Psoas muscle (tissue), 8 donors: Measurements from ENCODE around the gene S100A8. TPM values are rescaled to one million over a fixed set of nuclear protein-coding genes. Genes with fewer than 3 reads are reported as not detected.

Experiments used
- ATAC-seq, 4 donors: fragments of 200-7000 bp; cut with Tn5 transposase; one replicate each; pipeline ENCODE4 v1.9.1; 2020; ENCODE audit warnings: moderate library complexity in 3 of 4, mild to moderate bottlenecking in 2 of 4
- DNase-seq, 2 donors: peaks; one replicate each; pipeline ENCODE4 v3.0.0-alpha.2; 2020
- H3K27ac ChIP-seq: fragments of 200-600 bp; one replicate; pipeline ENCODE4 v1.8.0; 2022
- H3K27me3 ChIP-seq, 3 donors: fragments of 200-600 bp in 1 of 3; one replicate each; pipeline versions ENCODE4 v1.6.1 to v1.8.0; 2013 to 2022; ENCODE audit warnings: low read length in 2 of 3, mild to moderate bottlenecking in 2 of 3, moderate library complexity in 1 of 3; ENCODE audit not compliant: insufficient read depth in 3 of 3
- H3K36me3 ChIP-seq, 2 donors: fragments of 200-600 bp in 1 of 2; one replicate each; pipeline versions ENCODE4 v1.6.1 to v1.8.0; 2013 to 2022; ENCODE audit warnings: low read depth in 1 of 2, mild to moderate bottlenecking in 1 of 2, moderate library complexity in 1 of 2; ENCODE audit not compliant: insufficient read depth in 1 of 2
- H3K4me1 ChIP-seq: fragments of 200-600 bp; one replicate; pipeline ENCODE4 v1.8.0; 2022
- H3K4me3 ChIP-seq: fragments of 200-600 bp; one replicate; pipeline ENCODE4 v1.8.0; 2022; ENCODE audit warnings: mild to moderate bottlenecking
- H3K9me3 ChIP-seq: fragments of 200-600 bp; one replicate; pipeline ENCODE4 v1.8.0; 2022
- WGBS, 3 donors: extraction: QIAGEN DNeasy Blood & Tissue Kit; methylation state at CpG; one replicate each; pipeline versions ENCODE4 v1.1.6 to v1.1.7; 2013; 5-methylcytosine and 5-hydroxymethylcytosine counted together
- intact Hi-C, 2 donors: fragments of 100-400 bp; cut with DNase I; formaldehyde crosslinking; loops; one replicate each; pipeline versions ENCODE4 v1.11.0 to v1.14.2; 2022
- polyA plus RNA-seq, 3 donors: library from polyadenylated mRNA; stranded (reverse); fragments of 200-250 nt; gene quantifications; one replicate each; pipeline ENCODE4 v1.2.3, GENCODE V29; 2013
- total RNA-seq, 4 donors: library from RNA; stranded (reverse); fragmentation: NEBNext Ultra II Directional in 2 of 4; extraction: Animal tissue kit (Norgen Biotek cat#: 25700) in 2 of 4; gene quantifications; one replicate each; pipeline versions ENCODE4 v1.2.1 to v1.2.4, GENCODE V29; 2021 to 2023
- TF ChIP-seq, protein P1 (sequence below): fragments of 200-600 bp; IDR thresholded peaks from one replicate; pipeline ENCODE4 v1.8.0; 2022; ENCODE audit warnings: antibody characterized with exemption
- donor health status: healthy with polysubstance abuse.
- donor health status: DM: no; HTN: no; CAD: no; lungs with moderate emphysema.
- donor health status: Bipolar disorder and iron deficiency.
- donor health status: healthy.
- donor health status: DM: yes; HTN: yes; CAD: no.
- donor health status: DM: no; HTN: no; CAD: no.
- donor health status: DM: no; HTN: no; CAD: no.
- donor health status: DM: yes; HTN: yes; CAD: no.

The S100A8 gene
- total and polyA plus RNA-seq, 7 donors = 16.8 to 57.0 (median 30.6) TPM

DNA sequence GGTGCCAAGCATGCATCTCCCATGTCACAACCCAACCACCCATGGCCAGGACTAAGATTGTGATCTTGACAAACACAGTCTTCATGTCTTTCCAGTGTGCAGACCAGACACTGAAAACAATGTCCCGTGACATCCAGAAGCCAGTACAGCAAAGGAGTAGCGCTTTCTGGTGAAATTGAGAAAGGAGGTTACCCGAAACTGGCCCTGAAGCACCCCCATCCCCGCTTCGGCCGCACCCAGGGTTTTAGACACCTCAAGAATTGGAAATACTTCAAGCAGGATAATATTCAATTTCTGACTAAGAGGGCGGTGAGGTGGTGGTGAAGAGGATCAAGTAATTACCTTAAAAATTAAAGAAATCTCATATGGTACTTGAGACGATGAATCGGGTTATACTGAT, 10.6 kb upstream of the S100A8 start:
- peaks cover 0 to 6% (median 0%) of the 10 kb centered on the region in 3 donors for H3K27me3 ChIP-seq
- H3K4me3 ChIP-seq = no peak overlapping the region
- ATAC-seq = no peak
- no peaks in the 10 kb centered on the region for H3K4me1 ChIP-seq
- TF ChIP-seq, protein P1, sequence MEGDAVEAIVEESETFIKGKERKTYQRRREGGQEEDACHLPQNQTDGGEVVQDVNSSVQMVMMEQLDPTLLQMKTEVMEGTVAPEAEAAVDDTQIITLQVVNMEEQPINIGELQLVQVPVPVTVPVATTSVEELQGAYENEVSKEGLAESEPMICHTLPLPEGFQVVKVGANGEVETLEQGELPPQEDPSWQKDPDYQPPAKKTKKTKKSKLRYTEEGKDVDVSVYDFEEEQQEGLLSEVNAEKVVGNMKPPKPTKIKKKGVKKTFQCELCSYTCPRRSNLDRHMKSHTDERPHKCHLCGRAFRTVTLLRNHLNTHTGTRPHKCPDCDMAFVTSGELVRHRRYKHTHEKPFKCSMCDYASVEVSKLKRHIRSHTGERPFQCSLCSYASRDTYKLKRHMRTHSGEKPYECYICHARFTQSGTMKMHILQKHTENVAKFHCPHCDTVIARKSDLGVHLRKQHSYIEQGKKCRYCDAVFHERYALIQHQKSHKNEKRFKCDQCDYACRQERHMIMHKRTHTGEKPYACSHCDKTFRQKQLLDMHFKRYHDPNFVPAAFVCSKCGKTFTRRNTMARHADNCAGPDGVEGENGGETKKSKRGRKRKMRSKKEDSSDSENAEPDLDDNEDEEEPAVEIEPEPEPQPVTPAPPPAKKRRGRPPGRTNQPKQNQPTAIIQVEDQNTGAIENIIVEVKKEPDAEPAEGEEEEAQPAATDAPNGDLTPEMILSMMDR = no peak
- intact Hi-C loops = no loop called here
- 83 to 87% (median 86%) methylated on average over 9 of the region's 9 CpGs for WGBS, 3 donors
- no peaks in the 10 kb centered on the region for H3K9me3 ChIP-seq
- no peak overlapping the region for H3K27ac ChIP-seq
- DNase-seq = no peak
- no peaks in the 10 kb centered on the region for H3K36me3 ChIP-seq

DNA sequence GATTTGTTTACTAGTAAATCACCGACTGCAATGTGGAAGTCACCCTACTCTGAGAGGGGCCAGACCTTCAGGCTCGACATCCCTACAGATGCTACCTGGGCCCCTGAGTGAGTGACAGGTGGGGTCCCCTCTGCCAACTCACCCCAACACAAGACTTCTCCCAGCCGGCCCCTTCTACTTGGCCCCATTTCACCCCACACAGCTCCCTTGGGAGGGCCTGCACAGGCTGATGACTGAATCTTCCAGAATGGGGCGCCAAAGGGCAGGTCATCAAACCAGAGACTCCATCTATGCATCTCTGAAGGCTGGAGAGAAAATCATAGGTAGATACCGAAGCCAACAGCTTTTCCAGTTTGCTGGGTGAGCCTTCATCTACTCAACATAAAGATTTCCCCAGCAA, 9.4 kb upstream of the S100A8 start:
- H3K27ac ChIP-seq = no peak overlapping the region
- TF ChIP-seq, protein P1 = no peak
- no peak for DNase-seq
- no peak overlapping the region for H3K4me3 ChIP-seq
- no peaks in the 10 kb centered on the region for H3K4me1 ChIP-seq
- peaks cover 0 to 6% (median 0%) of the 10 kb centered on the region in 3 donors for H3K27me3 ChIP-seq
- H3K36me3 ChIP-seq = no peaks in the 10 kb centered on the region
- no peaks in the 10 kb centered on the region for H3K9me3 ChIP-seq
- intact Hi-C loops = no loop called here
- WGBS, 3 donors = 54 to 61% (median 55%) methylated on average over 5 of the region's 5 CpGs
- no peak for ATAC-seq

DNA sequence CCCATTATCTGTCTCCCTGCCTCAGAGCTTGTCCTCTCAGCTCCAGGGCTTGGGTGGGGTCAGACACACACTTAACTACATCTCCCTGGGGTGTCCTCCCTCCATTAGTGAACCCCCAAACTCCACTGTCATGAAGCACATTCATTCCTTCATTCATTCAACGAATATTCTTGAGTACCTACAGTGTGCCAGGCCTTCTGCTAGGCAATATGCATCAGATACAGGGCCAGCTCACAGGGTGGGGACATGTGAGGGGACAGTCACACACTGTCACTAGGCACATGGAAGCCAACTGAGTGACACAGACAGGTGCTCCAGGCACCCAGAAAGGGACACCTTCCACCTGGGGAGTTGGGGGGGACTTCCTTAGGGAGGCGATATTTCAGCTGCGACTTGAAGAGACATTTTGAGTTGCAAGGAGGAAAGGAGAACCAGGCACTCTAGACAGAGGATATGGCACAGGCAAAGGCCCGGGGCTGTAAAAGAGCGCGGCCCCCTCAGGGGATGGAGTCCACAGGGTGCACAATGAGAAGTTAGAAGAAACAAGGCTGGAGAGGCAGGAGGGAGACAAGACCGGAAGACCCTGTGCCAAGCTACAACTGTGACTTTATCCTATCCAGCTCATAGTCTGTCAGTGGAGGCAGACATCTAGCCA, 8.7 kb upstream of the S100A8 start:
- Histone ChIP-seq H3K27ac (no peak overlapping the region), H3K4me3 (no peak overlapping the region), H3K36me3 (no peaks in the 10 kb centered on the region), H3K27me3 (peaks cover 0 to 6% (median 0%) of the 10 kb centered on the region in 3 donors), H3K9me3 (no peaks in the 10 kb centered on the region), H3K4me1 (no peaks in the 10 kb centered on the region)
- DNase-seq = no peak
- ATAC-seq = no peak
- intact Hi-C loops = loop anchor here in 1 of 2 donors (5.0 kb wide), 1 partner anchor 47 kb away; no protein-coding TSS in a partner anchor
- TF ChIP-seq, protein P1 = no peak
- WGBS, 3 donors = 79 to 86% (median 83%) methylated on average over 7 of the region's 7 CpGs

DNA sequence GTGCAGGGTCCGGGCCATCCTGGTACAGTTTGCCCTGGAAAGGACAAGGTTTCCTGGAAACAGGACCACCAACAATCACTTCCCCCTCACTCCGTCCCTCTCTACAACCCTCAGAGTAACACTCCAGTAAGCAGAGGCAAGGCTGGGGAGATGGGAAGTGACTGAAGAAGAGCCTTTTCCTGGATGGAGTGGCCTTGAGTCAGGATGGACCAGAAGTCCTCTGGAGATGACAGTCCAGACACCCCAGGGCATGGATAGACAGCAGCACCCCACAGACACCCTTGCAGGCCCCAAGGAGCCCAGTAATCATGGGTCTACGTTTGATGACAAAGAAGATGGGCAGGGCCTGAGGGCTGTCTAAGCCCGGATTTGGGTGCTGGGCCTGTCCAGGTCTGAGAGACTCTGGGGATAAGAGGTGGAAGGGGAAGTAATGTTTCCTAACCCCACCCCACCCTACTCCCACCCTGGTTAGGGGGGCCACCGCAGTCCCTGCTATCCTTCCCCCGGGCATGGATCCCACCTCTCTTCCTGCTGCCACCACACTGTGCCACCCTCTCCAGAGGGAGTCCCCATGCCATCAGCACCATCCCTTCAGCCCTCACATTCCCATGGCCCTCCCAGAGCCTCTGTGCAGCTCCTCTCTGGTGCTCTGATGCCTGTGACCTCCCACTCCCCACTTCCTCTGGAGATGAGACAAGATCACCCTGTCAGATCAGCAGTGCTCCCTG, 7.2 kb upstream of the S100A8 start:
- intact Hi-C loops = loop anchor here in 1 of 2 donors (5.0 kb wide), 1 partner anchor 46 kb away; no protein-coding TSS in a partner anchor
- TF ChIP-seq, protein P1 = no peak

More for the DNA sequence above, 7.2 kb upstream of the S100A8 start:
- Histone ChIP-seq H3K27ac (no peak overlapping the region), H3K9me3 (no peaks in the 10 kb centered on the region), H3K27me3 (peaks cover 0 to 6% (median 0%) of the 10 kb centered on the region in 3 donors), H3K4me1 (no peaks in the 10 kb centered on the region), H3K36me3 (no peaks in the 10 kb centered on the region), H3K4me3 (no peak overlapping the region)
- no peak for DNase-seq
- 74 to 81% (median 78%) methylated on average over 5 to 6 of the region's 6 CpGs for WGBS, 3 donors
- no peak for ATAC-seq
